Posterior cingulate gyrus (tissue), 11 donors: ENCODE results near the gene SHB.

Experiments
- DNase-seq, 10 donors: peaks; one replicate each; pipeline versions ENCODE4 v3.0.0 to v3.0.0-alpha.2; 2020 to 2021; ENCODE audit warnings: mixed read lengths in 3 of 10
- intact Hi-C: fragments of 100-400 bp; cut with DNase I; formaldehyde crosslinking; loops from one replicate; pipeline ENCODE4 v1.15.1; 2023

Gene SHB

DNA sequence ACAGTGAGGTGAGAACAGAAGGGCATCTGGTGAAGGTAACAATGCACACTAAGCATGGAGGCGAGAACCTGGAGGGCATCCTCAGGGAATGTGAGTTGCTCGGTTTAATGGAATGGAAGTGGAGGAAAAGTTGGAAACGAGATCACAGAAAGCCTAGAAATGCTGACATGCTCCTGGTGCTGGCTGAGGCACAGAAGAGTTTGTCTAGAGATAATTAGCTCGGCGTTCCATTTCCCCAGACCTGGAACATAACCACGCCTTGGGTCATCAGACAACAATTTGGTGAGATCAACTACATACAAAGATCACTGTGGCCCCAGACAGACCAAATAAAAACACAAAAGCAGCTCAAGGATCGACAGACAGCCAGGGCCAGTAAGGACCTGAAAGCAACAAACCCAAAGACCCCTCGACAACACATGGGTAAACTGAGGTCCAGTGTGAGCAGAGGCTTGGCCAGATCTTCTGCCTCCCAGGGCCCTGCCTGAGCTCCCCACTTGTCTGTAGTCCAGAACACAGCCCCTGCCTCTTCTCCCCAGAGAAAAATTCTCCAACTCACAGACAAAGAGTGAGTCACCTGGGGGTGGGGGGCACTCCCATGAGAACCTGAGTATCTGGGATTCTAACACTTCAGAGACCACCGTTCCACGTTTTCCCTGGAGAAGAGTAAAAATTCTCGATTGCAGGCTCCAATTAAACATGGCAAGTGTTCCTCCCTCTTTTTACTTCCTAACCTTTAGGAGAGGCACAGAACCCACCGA lies 52.5 kb downstream of the SHB start:
- DNase-seq, result no peak
- intact Hi-C loops, result loop anchor here (5.0 kb wide), 1 partner anchor 99 kb away; no protein-coding TSS in a partner anchor

DNA sequence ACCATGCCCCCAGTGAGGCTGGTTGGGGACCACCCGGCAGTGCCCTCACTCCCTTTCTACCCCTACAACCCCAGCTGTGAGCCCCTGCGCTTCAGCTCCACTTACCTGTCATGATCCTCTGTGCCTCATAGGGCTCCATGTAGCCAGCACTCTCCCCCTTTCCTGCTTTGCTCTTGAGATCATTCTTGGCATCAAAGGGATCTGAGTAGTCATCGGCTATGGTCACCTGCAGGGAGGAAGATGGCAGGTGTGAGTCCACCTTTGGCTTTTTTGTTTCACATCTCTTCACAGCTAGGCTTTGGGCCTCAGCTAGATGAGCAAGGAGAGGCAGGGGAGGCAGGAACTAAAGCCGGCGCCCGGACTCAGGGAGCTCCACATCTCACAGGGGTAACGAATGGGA lies 53.1 kb downstream of the SHB start:
- intact Hi-C loops, result loop anchor here (5.0 kb wide), 1 partner anchor 99 kb away; no protein-coding TSS in a partner anchor
- no peak for DNase-seq

DNA sequence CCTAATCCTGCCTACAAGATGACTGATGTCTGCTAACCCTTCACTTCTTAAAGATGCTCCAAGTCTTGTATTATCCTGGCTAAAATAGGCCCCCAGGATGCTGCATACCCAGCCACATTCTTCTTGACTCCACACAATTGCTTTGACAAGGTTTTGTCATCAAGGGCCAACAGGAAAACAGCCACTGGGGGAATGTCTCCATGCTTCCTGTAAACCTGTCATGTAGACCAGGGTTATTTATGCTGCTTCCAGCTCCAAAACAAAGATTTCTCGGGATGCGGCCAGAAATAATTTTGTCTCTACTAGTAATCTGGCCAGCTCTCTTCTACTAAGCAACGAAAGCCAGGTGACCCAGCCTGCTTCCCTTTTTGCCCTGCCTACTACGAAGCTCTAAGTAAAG lies 53.8 kb downstream of the SHB start:
- no peak for DNase-seq

DNA sequence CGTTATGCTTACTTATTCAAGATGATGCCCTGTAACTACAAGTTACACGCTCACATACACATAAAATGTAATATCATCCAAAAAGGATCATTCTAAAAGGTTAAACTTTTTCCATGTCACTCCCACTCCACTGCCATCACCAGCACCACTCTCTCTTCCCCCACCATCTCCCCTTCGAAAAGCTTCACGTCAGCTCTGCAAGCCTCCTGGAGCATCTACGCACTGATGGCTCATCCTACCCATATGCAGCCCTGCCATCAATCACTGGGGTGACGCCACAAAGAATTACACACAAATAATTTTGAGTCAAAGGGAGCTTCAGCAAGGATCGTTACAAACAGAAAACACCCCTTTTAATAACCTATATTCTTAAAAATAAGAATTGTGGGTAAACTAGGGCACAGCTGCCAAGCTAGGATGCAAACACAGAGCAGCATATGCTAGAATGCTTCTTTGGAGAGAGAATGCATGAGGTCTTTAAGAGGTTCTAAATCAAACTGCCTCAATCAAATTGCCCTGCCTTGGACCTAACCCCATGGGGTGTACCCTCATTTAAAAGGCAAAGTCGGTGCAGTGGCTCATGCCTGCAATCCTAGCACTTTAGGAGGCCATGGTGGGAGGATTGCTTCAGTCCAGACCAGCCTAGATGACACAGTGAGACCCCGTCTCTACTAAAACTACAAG lies 56.1 kb downstream of the SHB start:
- intact Hi-C loops, result no loop called here

More for the DNA sequence above, 53.8 kb downstream of the SHB start:
- intact Hi-C loops, result loop anchor here (5.0 kb wide), 1 partner anchor 98 kb away; no protein-coding TSS in a partner anchor

DNA sequence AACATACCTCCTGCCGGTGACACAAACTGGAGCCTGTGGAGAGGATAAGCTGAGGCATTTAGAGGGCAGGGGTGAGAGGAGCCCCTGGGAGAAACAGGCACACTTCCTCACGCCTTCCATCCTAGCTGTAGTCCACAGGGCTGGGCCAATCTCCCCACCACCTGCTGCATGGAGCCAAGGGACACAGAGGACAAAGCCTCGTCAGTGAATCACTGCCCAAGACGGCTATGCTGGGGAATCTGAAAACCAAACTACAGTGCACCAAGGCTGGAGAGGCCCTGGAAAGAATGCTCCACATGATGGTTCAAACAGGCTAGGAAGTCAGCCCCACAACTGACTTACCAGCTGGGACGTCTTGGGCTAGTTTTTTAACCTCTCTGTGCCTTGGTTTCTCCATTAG lies 57.0 kb downstream of the SHB start:
- intact Hi-C loops, result no loop called here

More for the DNA sequence above, 56.1 kb downstream of the SHB start:
- DNase-seq, result no peak

DNA sequence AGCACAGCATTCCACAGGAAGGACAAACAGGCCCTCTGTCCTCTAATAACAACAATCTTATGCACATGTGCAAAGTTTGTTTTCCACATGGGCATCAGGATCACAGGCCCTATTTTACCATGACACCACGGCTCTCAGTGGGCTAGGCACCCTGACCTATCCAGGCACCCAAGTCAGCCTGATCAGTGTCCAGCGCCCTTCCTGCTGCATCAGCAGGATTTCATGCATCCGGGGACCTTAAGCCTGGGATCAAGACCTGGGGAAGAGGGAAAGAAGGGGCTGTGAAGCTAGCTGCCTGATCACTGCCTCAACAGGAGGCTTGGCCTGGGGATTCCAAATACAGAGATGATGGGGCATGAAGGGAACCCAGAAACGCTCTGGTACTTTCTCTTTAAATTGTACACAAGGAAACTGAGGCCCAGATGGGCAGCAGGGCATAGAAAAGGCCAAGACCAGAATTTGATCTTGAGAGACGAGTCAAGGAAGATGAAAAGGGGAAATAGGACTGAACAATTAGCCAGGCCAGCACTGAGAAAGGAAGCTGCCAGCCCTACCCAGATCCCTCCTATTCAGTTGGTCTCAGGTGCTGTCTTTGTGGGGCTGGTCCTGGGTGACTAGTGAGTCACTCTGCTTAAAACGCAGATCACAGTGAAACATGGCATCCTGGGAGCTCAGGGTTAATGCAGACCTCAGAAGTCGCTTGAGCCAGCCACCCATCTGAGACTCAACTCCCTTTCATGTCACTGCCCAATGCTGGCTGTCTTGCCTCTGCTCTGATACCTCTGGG lies 57.9 kb downstream of the SHB start:
- intact Hi-C loops, result no loop called here
- no peak for DNase-seq

More for the DNA sequence above, 57.0 kb downstream of the SHB start:
- DNase-seq, result no peak

DNA sequence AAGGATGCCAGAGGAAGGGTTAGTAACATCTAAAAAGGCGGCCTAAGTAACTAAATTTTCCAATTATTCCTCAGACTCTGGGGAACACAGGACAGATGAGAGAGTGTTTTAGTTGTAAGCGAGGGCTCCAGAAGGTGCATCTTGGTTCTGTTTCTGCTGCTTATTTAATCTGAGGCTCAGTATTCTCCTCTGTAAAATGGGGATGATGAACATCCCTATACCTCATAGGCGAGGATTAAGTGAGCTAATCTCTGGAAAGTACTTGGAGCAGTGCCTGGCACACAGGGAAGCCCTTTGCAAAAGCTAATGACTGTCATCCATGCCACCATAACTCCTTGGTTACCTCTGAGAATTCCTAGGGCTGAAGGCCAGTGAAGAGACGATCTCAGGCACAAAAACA lies 59.0 kb downstream of the SHB start:
- no peak for DNase-seq
- intact Hi-C loops, result no loop called here

DNA sequence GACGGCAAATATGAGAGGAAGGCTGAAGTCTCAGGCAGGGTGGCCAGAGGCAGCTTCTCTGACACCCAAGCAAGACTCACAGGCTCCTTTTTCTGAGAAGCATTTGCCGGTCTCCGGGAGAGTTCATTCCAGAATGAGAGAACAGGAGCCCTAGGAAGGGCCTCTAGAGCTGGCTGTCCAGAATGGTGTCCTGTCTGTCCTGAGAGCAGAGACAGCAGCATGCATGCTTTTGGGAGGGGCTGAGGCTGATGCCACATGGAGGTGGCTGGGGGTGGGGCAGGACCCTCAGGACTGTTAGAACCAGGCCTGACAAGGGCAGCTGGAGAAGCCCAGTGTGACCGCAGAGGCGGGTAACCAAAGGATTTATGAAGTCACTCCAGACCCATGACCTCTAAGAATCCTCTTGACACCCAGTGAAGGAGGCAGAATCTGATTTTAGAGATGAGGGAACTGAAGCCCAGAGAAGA lies 60.0 kb downstream of the SHB start:
- DNase-seq, result peak in 1 of 10 donors; percentile 54
- intact Hi-C loops, result no loop called here

DNA sequence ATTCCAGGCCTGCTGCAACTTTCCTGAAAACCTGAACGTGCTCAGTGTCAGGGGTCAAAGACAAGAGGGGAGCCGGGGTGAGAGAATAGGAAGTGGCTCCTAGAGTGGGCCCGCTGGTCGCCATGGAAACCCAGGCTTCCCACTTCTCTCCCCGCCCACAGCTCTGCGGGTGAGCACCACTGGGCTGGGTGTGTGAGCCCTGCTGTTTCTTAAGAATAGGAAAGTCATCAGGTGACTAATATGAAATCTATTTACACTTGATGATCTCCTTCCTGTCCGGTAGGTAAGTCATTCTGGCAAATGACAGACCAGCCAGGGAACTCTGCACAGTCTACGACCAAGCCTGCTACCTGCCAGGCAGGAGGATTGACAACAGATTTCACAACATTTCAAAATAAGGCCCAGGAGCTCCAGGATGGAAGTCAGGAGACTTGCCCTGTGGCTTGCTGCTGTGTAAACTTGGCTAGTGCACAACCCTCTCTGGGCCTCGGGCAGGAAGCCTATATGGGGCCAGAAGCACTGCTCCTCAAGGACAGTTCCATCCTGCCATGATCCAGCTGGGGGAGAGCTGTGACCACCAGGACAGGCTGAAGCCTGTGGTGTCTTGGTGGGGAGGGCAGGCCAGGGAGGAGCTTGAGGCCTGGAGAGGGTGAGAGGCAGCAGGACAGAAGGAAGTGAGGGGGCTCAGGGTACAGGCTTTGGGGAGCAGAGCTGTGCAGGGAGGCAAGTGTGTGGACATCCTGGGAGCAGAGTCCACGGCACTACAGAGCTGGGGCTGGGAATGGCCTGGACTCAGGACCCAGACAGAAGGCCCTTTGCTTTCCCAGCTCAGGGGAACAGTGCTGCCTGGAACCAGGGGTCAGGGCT lies 60.6 kb downstream of the SHB start:
- intact Hi-C loops, result no loop called here
- DNase-seq, result peak in 1 of 10 donors; percentile 67

DNA sequence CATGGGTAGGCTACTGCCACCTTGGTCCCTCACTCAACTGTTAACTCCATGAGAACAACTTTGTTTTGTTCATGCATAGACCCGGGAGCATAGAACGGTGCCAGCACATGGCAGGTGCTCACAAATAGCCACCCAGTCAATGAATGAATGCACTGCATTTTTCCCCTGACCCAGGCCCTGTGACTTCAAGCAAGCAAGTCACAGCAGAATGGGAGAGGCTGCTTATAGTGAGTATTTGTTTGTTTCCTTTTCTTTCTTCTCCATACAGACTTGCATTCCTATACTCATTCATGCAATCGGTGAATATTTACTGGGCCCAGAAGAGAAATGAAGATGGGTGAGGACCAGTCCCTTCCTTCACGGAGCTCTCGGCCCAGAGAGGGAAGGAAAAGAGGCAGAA lies 62.0 kb downstream of the SHB start:
- intact Hi-C loops, result no loop called here
- peak in 1 of 10 donors; percentile 11 for DNase-seq

DNA sequence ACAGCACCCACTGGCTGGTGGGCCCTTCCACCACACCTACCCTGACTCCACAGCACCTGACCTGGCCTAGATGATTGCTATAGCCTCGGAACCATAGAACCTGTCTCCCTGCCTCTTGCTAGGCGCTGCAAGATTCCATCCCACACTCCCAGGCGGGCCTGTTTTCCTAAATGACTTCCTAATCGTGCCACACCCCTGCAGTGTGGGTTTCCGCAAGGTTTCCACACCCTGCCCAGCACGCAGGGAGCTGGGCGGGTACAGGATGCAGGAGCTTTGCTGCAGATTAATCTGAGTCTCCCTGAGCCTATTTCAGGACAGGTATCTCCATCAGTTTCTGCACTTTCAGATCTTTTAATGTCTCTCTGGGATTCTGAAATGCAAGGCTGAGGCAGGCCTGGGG lies 62.9 kb downstream of the SHB start:
- intact Hi-C loops, result no loop called here
- DNase-seq, result peak in 2 of 10 donors; percentile 7 to 32

DNA sequence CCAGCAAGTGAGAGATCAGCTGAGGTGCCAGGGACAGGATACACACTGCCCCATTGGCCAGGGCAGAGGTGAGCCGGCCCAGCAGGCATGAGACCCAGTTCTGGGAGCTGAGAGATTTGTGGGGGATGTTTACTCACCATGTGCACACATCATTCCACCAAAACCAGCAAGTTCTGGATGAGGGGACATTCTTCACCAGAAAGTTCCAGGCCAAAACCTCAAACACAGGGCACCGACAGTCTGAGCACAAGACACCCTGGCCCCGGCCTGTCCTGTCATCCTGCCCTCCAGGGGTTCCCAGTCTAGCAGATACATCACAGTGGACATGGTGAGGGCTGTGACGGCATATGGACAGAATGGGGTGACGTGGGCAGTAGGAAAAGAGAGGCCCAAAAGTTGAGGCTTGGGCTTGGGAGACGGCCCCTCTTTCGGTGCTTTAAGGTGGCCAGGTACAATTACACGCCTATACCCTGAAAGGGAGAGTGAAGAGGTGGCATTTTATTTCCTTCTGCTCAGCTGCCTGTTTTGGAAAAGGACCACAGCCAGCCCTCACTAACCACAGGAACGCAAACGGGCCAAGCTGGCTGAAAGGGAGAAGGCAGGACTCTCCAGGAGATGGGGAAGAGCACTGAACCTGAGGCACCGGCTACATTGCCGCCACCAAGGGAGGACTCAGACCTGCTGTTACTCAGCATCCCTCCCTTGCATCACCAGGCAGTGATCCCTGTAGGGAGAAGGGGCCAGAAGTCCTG lies 64.0 kb downstream of the SHB start:
- intact Hi-C loops, result no loop called here
- DNase-seq, result peak in 3 of 10 donors; percentile 30 to 55 (median 54)

DNA sequence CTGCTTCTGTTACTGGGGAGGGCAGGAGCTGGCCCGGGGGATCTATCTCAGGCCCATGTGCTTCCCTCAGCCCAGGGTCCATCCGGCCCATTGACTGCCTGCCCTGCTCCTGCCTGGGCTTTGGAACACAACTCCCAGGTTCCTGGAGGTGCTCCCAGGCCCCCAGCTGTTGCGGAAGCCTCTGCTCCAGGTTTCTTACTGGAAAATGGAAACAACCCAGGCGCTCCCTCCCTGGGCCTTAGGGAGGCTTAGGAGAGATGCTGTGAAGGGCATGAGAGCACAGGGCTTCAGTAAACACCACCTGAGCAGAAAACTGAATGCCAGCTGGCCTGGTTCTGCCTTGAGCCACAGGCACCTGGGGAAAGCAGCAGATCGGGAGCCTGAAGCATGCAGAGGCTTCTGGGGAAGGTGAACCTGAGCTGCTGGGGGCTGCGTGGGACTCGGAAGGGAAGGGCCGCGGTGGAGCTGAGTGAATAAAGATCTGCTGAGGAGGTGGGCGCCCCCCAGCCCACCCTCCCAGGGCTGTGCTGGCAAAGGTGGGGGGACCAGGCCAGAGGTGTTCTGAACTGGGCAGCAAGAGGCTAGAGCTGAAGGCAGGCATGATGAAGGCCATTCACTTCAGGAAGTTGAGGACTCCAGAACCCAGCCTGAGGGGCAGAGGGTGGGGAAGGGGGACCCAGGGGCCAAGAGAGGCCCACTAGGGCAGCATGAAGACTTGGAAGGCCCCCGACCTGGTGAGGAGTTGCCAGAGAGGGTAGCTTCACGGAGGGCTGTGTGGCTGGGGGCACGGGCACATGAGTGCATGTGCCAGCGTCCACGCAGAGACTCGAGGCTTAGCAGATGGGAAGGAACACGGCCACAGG lies 64.8 kb downstream of the SHB start:
- intact Hi-C loops, result no loop called here
- DNase-seq, result peak in 3 of 10 donors; percentile 63 to 82 (median 65)

DNA sequence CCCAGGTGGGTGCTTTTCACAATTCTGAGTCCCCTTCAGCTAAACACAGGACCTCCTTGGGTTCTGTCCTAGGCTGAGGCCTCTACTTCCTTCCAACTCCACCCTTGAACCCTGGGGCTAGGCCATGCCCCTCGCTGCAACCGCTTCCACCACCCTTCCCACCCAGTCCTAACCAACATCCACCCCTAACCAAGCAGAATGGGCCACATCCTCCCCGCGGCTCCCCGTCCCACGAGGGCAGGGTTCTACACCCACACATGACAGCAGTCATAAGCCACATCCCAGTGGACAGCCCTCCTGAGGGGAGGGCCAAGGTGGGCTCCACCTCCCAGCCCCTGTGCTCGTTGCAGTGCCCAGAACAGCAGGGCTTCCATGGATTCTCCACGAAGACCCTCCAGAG lies 65.8 kb downstream of the SHB start:
- intact Hi-C loops, result no loop called here
- peak in 3 of 10 donors; percentile 35 to 65 (median 48) for DNase-seq

DNA sequence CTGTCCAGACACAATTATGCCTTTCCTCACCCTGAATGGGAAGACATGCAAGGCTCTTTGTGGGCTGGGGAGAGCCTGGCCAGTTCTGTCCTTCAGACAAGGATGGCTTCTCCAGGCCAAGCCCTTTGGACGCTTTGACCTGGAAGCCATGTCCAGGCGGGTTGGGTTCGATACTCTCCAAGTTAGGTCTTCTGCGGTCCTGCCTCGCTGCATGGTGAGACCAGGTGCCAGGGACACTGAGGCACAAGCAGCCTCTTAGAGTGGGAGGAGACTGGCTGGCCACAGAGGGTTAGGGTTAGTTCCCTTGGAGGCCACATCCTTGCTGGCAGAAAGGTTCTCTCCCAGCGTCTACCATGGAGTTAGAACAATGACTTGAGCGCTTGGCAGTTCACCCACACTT lies 67.6 kb downstream of the SHB start:
- peak in 3 of 10 donors; percentile 13 to 52 (median 31) for DNase-seq
- intact Hi-C loops, result no loop called here

DNA sequence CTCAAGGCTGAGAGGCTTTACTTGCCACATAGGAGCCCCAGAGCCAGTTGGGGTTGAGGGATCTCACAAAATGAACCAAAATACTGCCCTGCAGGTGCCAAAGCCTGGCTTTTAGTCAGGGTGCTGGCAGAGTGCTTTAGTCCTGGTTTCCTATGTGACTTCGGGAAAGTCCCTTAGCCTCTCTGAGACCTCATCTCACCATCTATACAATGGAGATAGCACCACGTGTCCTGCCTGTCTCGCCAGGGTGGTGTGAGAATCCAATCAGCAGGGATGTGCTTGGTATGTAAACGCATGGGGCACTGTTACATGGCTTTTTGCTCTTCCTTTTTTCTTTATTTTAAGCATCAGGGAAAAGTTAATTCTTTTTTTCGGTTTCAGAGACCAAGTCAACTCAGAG lies 68.3 kb downstream of the SHB start:
- intact Hi-C loops, result no loop called here
- peak in 2 of 10 donors; percentile 10 to 13 for DNase-seq

DNA sequence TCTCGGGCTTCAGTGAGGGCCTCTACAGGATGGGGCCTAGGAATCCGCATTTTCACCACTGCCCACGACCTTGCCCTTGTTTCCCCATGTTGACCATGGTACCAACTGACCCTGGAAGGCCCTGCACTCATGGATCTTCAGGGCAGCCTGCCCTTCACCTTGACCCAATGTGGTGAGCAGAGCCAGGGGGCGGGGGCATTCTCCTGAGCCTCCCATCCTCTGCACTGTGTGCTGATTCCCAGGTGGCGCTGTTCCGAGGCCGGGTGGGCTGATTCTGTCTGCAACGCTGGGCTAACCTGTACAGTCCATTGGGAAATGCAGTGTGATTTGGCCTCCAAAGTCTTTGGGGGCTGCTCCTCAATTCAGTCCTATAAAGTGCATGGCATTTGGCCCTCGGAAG lies 68.7 kb downstream of the SHB start:
- intact Hi-C loops, result no loop called here
- peak in 3 of 10 donors; percentile 35 to 67 (median 63) for DNase-seq

DNA sequence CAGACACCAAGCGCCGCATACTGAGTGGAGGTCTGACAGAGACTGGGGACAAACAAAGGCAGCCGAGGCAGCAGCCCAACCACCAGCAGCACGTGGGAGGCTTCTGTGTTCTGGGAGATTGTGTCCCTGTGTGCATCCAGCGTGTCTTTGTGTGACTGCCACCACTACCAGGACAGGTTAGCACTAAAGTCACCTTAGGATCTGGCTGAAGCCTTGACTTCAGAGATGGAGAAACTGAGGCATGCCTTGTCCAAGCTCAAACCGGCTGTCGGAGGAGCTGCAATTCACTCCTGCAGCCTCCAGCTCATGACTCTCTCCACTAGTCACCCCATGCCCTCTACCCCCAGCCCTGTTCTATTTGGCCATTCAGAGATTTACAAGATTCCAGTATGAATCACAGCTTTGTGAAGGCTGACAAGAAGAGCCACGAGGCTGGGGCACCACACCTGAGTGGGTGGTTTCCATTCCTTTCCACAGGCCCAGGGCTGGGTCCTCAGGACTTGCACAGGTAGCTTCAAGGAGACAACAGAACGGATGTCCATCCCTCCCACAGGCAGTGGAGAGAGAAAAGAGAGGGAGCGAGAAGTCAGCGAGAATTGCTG lies 69.3 kb downstream of the SHB start:
- peak in 9 of 10 donors; percentile 44 to 95 (median 66) for DNase-seq
- intact Hi-C loops, result loop anchor here (5.0 kb wide), 1 partner anchor 82 kb away; no protein-coding TSS in a partner anchor
